Brain pericyte (primary cell): ENCODE data around the gene MIF4GD.
"Not testable (repeated sequence)": the region's sequence is repeated elsewhere in the genome, so short reads cannot be mapped to it uniquely, and the experiment has no call there.

ENCODE experiments used
- DNase-seq: peaks from one replicate; pipeline ENCODE4 v3.0.0-alpha.2; 2012; ENCODE audit warnings: low read depth, low spot score

Gene MIF4GD

GRCh38 chr17:75288359-75288758 is 17.3 kb upstream of the MIF4GD start:
- no peak for DNase-seq

DNA sequence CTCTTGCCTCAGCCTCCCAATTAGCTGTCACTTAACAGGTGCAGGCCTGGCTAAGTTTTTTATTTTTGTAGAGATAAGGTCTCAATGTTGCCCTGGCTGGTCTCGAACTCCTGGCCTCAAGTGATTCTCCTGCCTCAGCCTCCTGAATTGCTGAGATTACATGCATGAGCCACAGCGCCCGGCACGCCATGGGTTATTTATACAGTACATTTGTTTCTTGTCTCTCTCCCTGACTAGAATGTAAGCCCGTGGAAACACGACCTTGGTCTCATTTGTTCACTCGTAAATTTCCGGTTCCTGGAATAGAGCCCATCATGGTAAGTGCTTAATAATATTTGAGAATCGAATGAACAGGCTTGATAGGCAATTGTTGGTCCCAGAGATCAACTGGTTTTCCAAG is 16.2 kb upstream of the MIF4GD start:
- no peak for DNase-seq

DNA sequence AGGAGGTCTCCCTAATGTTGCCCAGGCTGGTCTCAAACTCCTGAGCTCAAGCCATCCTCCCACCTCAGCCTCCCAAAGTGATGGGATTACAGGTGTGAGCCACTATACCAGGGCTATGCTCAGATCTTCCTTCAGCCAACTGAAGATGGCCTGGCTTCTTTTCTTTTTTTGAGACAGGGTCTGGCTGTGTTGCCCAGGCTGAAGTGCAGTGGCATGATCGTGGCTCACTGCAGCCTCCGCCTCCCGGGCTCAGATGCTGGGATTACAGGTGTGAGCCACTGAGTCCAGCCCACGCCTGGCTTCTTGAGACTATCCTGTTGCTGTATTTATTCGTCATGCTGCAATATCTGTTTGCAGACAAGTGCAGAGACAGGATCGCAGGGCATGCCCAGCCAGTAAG is 14.1 kb upstream of the MIF4GD start:
- no peak for DNase-seq

- DNase-seq = not testable (repeated sequence)
These were observed 9.2 kb upstream of the MIF4GD start for GRCh38 chr17:75280189-75280588.

- no peak for DNase-seq
These were observed 6.6 kb upstream of the MIF4GD start for GRCh38 chr17:75277664-75278071.

GRCh38 chr17:75273977-75274708 is 3.1 kb upstream of the MIF4GD start:
- no peak for DNase-seq

- DNase-seq = no peak
These were observed 1.8 kb upstream of the MIF4GD start for GRCh38 chr17:75272848-75273184.

DNA sequence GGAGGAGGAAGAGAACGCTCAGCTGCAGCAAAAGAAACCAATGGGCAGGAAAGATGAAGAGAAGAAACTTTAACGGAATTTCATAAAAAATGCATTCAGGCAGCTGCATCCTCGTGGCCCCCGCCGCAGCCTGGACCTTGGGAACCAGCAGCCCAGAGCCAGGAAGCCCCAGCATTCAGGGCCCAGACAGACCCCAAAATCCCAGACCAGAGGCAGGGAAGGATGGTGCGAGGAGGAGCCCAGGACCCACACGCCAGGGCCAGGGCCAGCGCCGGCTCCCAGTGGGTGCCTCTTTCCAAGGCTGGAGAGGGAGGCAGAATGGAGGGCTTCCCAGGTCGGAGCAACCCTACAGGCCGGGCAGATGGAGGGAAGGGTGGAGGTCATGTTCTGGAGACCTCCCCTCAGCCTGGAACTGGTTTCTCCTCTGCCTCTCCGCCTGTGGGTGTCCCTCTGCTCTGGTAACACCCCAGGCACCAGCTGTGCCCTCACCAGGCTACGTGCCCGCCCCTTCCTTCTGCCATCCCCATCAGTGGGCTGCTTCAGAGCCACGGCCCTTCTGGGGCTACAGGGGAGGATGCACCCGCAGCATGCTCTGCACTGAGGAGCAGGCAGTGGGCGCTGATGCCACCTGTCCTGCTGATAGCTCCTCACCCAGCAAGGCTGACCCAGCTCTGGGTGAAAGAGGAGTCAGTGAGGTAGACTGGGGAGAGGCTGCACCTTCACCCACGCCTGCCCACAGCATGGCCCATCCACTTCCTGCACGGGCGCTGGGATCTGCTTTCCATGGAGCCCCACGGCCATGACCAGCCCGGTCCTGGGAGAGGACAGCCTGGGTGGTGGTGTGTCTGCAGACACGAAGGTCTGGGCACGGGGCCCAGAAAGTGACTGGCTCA is 1.2 kb upstream of the MIF4GD start:
- no peak for DNase-seq

- DNase-seq = no peak
These were observed 363 bp upstream of the MIF4GD start for GRCh38 chr17:75271233-75271954.

DNA sequence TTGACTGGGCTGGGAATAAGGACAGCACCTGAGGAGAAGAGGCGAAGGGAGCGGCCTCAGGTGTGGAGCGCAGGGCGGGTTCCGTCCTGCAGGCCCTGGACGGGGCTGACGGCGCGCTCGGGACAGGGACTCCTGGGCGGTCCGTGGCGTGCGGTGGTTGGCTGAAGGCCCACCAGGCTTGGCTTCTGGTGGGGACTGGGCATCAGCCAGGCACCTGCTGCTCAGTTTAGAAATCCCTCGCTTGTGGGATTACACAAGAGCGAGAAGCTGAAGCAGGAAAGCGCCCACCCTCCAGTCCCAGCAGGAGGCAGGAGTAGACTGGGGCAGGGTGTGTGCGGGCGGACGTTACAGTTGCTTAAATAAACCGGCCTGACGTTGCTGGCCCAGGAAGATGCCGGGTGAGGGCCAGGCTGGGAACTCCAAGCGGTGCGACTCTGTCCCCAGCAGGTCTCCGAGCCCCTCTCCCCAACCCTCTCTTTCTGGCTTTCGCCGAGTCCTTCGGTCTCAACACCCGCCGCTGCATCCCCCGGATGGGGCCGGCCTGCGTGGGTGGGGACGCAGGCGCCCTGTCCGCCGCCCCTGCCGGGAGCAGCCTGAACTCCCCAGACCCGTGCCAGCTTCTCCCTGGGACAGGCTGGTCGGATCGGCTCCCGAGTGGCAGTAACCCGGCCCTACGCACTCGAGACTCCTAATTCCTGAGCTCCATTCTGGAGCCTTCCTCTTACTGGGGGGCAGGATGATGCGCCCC is 639 bp downstream of the MIF4GD start:
- no peak for DNase-seq

DNA sequence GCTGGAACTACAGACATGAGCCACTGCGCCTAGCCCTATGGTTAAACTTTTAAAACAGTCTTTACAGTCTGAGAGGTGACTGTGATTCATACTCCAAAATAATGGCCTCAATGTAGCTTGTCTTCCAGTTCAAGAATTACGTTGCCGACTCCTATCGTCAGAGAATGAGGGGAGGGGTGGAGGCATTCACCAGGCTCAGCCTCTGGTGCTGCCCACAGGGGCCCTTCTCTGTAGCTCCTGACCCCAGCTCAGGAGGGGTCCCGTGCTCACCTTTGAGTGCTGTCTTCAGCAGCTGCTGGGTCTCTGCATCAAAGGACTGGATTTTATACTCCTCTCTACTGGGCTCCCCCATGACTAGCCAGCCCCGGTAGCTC is 1.2 kb downstream of the MIF4GD start:
- DNase-seq = no peak

- DNase-seq = no peak
These were observed 3.4 kb downstream of the MIF4GD start for GRCh38 chr17:75267411-75268232.

DNA sequence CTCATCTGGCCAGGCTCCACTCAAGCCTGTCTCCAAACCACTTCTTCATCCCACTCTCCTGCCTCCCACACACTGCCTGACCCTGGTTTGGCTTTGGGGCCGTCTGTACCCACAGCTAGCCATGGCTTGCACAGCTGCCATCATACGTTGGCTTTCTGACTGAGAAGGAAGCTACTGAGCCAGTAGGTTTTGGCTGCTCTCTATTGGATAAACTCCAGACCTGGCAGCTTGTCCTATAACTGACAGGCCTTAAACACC is 3.9 kb downstream of the MIF4GD start:
- DNase-seq = no peak

- no peak for DNase-seq
These were observed 4.5 kb downstream of the MIF4GD start for GRCh38 chr17:75266316-75267152.

GRCh38 chr17:75265614-75266315 is 5.3 kb downstream of the MIF4GD start:
- no peak for DNase-seq

DNA sequence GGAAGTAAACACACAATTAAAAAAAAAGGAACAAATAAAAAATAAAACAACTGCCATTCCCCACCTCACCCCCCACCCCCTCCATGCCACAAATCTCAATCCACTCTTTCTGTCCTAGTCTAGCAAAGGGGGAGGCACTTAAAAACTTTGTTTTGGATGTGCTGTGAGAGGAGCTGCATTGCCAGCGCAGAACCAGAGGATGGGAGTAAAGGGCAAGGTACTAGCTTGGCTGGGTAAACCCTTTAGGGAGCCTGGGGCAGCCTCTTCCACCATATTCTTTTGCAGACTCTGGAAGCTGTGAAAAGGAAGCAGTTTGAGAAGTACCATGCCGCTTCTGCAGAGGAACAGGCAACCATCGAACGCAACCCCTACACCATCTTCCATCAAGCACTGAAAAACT is 8.0 kb downstream of the MIF4GD start:
- no peak for DNase-seq

DNA sequence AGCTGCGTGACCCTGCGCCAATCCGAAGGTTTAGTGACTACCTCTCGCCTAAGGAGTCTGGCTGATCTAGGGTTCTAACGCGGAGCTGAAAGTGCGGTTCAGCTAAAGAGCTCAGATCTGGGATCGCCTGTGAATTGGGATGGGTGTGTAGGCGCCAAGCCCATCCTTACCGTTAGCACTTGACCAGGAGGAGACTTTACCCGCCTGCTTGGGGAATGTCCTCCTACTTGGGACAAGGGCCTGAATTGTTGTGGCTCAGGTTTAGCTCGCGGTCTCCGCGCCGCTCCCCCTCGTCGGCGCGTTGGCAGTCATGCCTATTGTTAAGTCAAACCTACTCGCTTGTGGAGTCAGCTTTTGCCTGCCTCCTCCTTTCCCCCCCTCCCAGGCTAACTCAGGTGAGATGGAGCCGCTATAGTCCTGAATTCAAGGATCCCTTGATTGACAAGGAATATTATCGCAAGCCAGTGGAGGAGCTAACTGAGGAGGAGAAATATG is 8.9 kb downstream of the MIF4GD start:
- peak; percentile 32 for DNase-seq

DNA sequence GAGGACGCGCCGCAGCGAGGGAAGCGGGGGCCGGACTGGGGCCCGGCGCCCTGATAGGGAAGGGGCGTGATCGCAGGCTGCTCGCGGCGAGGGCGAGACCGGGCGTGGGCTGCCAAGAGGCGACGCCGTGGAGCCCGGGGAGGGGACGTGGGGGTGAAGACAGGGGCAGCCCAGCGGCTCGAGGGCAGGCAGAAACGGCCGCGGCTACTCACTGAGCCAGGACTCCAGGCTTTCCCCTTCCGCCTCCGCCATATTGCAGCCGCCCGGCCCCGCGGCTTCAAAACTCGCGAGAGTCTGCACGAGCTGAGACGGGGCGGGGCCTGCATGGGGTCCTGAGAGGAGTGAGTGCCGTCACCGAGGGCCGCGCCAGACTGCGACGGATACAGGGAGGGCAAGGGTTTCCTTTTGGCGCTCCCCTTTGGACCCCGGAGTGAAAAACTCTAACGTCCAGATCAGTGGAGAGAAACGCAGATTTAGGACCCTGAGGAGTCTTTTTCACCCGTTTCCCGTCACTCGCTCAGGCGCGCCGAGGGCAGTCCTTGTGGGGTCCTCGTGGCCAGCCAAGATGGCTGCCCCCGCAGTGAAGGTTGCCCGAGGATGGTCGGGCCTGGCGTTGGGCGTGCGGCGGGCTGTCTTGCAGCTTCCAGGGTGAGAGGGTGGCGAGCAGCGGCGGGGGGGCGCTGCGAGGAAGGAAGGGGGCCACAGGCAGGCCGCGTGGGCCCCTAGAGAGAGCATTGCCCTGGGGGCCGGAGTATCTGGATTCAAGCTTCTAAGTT is 9.5 kb downstream of the MIF4GD start, which contains the start of the genes GGA3 and MRPS7:
TSS of gene GGA3 (minus strand) at position 271 of the 776 bp plus-strand sequence. CDS start at position 252, 19 bp downstream.
TSS of gene MRPS7 (plus strand) at position 544 of the 776 bp plus-strand sequence. CDS start at position 566, 22 bp downstream.
- peak; percentile 84 for DNase-seq
